Neuronal stem cell (in vitro differentiated cells): ENCODE results near the gene RDM1.

Experiments
- DNase-seq: peaks from one replicate; pipeline ENCODE4 v3.0.0-alpha.2; 2013; ENCODE audit warnings: low spot score
- H2AFZ ChIP-seq: one replicate; pipeline ENCODE4 v1.6.1; 2013; ENCODE audit warnings: mild to moderate bottlenecking, low read length, inconsistent platforms
- H2AK5ac ChIP-seq: 2 replicates; pipeline ENCODE4 v1.6.1; 2013; ENCODE audit warnings: low read depth, mild to moderate bottlenecking, inconsistent platforms, low read length, moderate library complexity, mixed read lengths
- H2BK120ac ChIP-seq: 2 replicates; pipeline ENCODE4 v1.6.1; 2013; ENCODE audit warnings: low read depth, mild to moderate bottlenecking, inconsistent platforms, low read length, moderate library complexity, mixed read lengths
- H2BK12ac ChIP-seq: one replicate; pipeline ENCODE4 v1.6.1; 2013; ENCODE audit warnings: low read length, inconsistent platforms
- H2BK15ac ChIP-seq: 2 replicates; pipeline ENCODE4 v1.6.1; 2013; ENCODE audit warnings: mild to moderate bottlenecking, low read length, inconsistent platforms, mixed read lengths
- H2BK5ac ChIP-seq: one replicate; pipeline ENCODE4 v1.6.1; 2013; ENCODE audit warnings: inconsistent platforms, mild to moderate bottlenecking, low read length, moderate library complexity
- H3K14ac ChIP-seq: one replicate; pipeline ENCODE4 v1.6.1; 2013; ENCODE audit warnings: low read length, inconsistent platforms
- H3K18ac ChIP-seq: 2 replicates; pipeline ENCODE4 v1.6.1; 2013; ENCODE audit warnings: low read length, inconsistent platforms
- H3K23ac ChIP-seq: 2 replicates; pipeline ENCODE4 v1.6.1; 2013; ENCODE audit warnings: low read depth, mild to moderate bottlenecking, mixed read lengths, low read length, inconsistent platforms; ENCODE audit not compliant: poor library complexity
- H3K27ac ChIP-seq: replicated peaks from 3 replicates; pipeline ENCODE4 v1.5.1; 2013; ENCODE audit warnings: low read length, inconsistent platforms
- H3K27me3 ChIP-seq, 3 experiments: 2 replicates each; pipeline ENCODE4 v1.6.1; 2013; ENCODE audit warnings: low read length in 3 of 3, mild to moderate bottlenecking in 2 of 3, inconsistent platforms in 1 of 3, low read depth in 1 of 3, mixed read lengths in 1 of 3, moderate library complexity in 1 of 3; ENCODE audit not compliant: control insufficient read depth in 3 of 3, insufficient read depth in 3 of 3
- H3K36me3 ChIP-seq, 2 donors: replicated peaks in 1 of 2; 2 replicates each; pipeline ENCODE4 v1.6.1; 2013; ENCODE audit warnings: low read length in 2 of 2; ENCODE audit not compliant: control insufficient read depth in 2 of 2, insufficient read depth in 2 of 2
- H3K4ac ChIP-seq: 2 replicates; pipeline ENCODE4 v1.6.1; 2013; ENCODE audit warnings: inconsistent platforms, mild to moderate bottlenecking, low read length, moderate library complexity
- H3K4me1 ChIP-seq, 2 donors: 1 replicate in 1 of 2; 2 replicates in 1 of 2; pipeline ENCODE4 v1.6.1; 2013; ENCODE audit warnings: low read length in 2 of 2, low read depth in 1 of 2; ENCODE audit not compliant: control insufficient read depth in 2 of 2, insufficient read depth in 1 of 2
- H3K4me2 ChIP-seq: one replicate; pipeline ENCODE4 v1.6.1; 2013; ENCODE audit warnings: mild to moderate bottlenecking, low read length, inconsistent platforms; ENCODE audit not compliant: insufficient read depth, poor library complexity, severe bottlenecking
- H3K4me3 ChIP-seq, 2 donors: 2 replicates each; pipeline ENCODE4 v1.5.1; 2013; ENCODE audit warnings: low read length in 2 of 2, mild to moderate bottlenecking in 2 of 2, inconsistent platforms in 1 of 2, moderate library complexity in 1 of 2
- H3K79me1 ChIP-seq: one replicate; pipeline ENCODE4 v1.6.1; 2013; ENCODE audit warnings: low read depth, mild to moderate bottlenecking, inconsistent platforms, low read length, moderate library complexity
- H3K9ac ChIP-seq: one replicate; pipeline ENCODE4 v1.6.1; 2013; ENCODE audit warnings: mild to moderate bottlenecking, low read depth, low read length, inconsistent platforms; ENCODE audit not compliant: poor library complexity
- H3K9me3 ChIP-seq, 2 donors: replicated peaks in 1 of 2; 2 replicates each; pipeline versions ENCODE3 to v1.6.1; 2013; ENCODE audit warnings: low read length in 2 of 2, mild to moderate bottlenecking in 2 of 2, inconsistent platforms in 1 of 2, low read depth in 1 of 2, mixed read lengths in 1 of 2, moderate library complexity in 1 of 2; ENCODE audit not compliant: control insufficient read depth in 2 of 2, insufficient read depth in 1 of 2
- H4K8ac ChIP-seq: one replicate; pipeline ENCODE4 v1.6.1; 2013; ENCODE audit warnings: low read depth, mild to moderate bottlenecking, inconsistent platforms, low read length, moderate library complexity
- H4K91ac ChIP-seq: one replicate; pipeline ENCODE4 v1.6.1; 2013; ENCODE audit warnings: low read length, low read depth, mild to moderate bottlenecking, inconsistent platforms; ENCODE audit not compliant: poor library complexity
- WGBS, 2 donors: extraction: QIAGEN DNeasy Blood & Tissue Kit; methylation state at CpG; one replicate each; pipeline ENCODE4 v1.1.7; 2013; ENCODE audit warnings: missing lambda C conversion rate in 2 of 2, mixed read lengths in 1 of 2; ENCODE audit not compliant: insufficient read length in 2 of 2, insufficient replicate concordance in 1 of 2; ENCODE audit errors: extremely low coverage in 2 of 2; 5-methylcytosine and 5-hydroxymethylcytosine counted together

RDM1 gene

GRCh38 chr17:35906926-35907637 is 23.5 kb downstream of the RDM1 start:
- H2BK5ac ChIP-seq, result no peak overlapping the region
- H3K9me3 ChIP-seq, result peaks cover 0 to 5% of the 10 kb centered on the region in 2 donors
- H3K79me1 ChIP-seq, result no peaks in the 10 kb centered on the region
- H3K4me3 ChIP-seq, result no peak overlapping the region
- H3K14ac ChIP-seq, result no peak overlapping the region
- no peak overlapping the region for H3K4me2 ChIP-seq
- no peak overlapping the region for H3K9ac ChIP-seq
- no peak for DNase-seq
- H4K8ac ChIP-seq, result no peak overlapping the region
- H3K27me3 ChIP-seq, result peaks cover 0 to 5% (median 0%) of the 10 kb centered on the region in 3 experiments
- no peak overlapping the region for H3K18ac ChIP-seq
- no peak overlapping the region for H2BK12ac ChIP-seq
- H3K23ac ChIP-seq, result no peak overlapping the region
- H3K4me1 ChIP-seq, result no peaks in the 10 kb centered on the region
- H2AFZ ChIP-seq, result no peak overlapping the region
- WGBS, 2 donors, result no CpG with 5 or more reads among the region's 3 CpGs
- H2BK120ac ChIP-seq, result no peak overlapping the region
- H3K36me3 ChIP-seq, result no peaks in the 10 kb centered on the region
- H3K27ac ChIP-seq, result no peak overlapping the region
- no peak overlapping the region for H2AK5ac ChIP-seq
- no peak overlapping the region for H2BK15ac ChIP-seq
- H4K91ac ChIP-seq, result no peak overlapping the region
- no peak overlapping the region for H3K4ac ChIP-seq

- no peak overlapping the region for H2BK5ac ChIP-seq
- H3K23ac ChIP-seq, result no peak overlapping the region
- no CpG with 5 or more reads among the region's 5 CpGs for WGBS, 2 donors
- H3K14ac ChIP-seq, result no peak overlapping the region
- no peak overlapping the region for H2AK5ac ChIP-seq
- no peak overlapping the region for H2BK15ac ChIP-seq
- no peaks in the 10 kb centered on the region for H3K79me1 ChIP-seq
- no peak overlapping the region for H3K4ac ChIP-seq
- no peak overlapping the region for H4K8ac ChIP-seq
- H4K91ac ChIP-seq, result no peak overlapping the region
- H2AFZ ChIP-seq, result no peak overlapping the region
- H3K18ac ChIP-seq, result no peak overlapping the region
- no peak overlapping the region for H2BK12ac ChIP-seq
- no peak for DNase-seq
- no peak overlapping the region for H3K4me2 ChIP-seq
- H3K36me3 ChIP-seq, result no peaks in the 10 kb centered on the region
- H2BK120ac ChIP-seq, result no peak overlapping the region
- H3K9me3 ChIP-seq, result peaks cover 0 to 5% of the 10 kb centered on the region in 2 donors
- H3K27me3 ChIP-seq, result peaks cover 0 to 5% (median 0%) of the 10 kb centered on the region in 3 experiments
- H3K4me1 ChIP-seq, result no peaks in the 10 kb centered on the region
- no peak overlapping the region for H3K4me3 ChIP-seq
- no peak overlapping the region for H3K27ac ChIP-seq
- no peak overlapping the region for H3K9ac ChIP-seq
Observed at GRCh38 chr17:35906191-35906925, 24.2 kb downstream of the RDM1 start.

GRCh38 chr17:35903451-35903850 is 27.1 kb downstream of the RDM1 start:
- no peak overlapping the region for H4K8ac ChIP-seq
- peaks cover 0 to 9% (median 0%) of the 10 kb centered on the region in 3 experiments for H3K27me3 ChIP-seq
- no peak overlapping the region for H3K18ac ChIP-seq
- no peak for DNase-seq
- peaks cover 0 to 1% of the 10 kb centered on the region in 2 donors for H3K9me3 ChIP-seq
- no peak overlapping the region for H2BK15ac ChIP-seq
- no CpG with 5 or more reads among the region's 5 CpGs for WGBS, 2 donors
- no peak overlapping the region for H3K27ac ChIP-seq
- H4K91ac ChIP-seq, result no peak overlapping the region
- H3K79me1 ChIP-seq, result no peaks in the 10 kb centered on the region
- no peak overlapping the region for H3K4ac ChIP-seq
- H2BK120ac ChIP-seq, result no peak overlapping the region
- no peak overlapping the region for H2BK5ac ChIP-seq
- H3K14ac ChIP-seq, result no peak overlapping the region
- H3K9ac ChIP-seq, result no peak overlapping the region
- no peak overlapping the region for H2AK5ac ChIP-seq
- no peak overlapping the region for H3K4me3 ChIP-seq
- no peak overlapping the region for H3K23ac ChIP-seq
- H3K36me3 ChIP-seq, result no peaks in the 10 kb centered on the region
- H2BK12ac ChIP-seq, result no peak overlapping the region
- no peak overlapping the region for H3K4me2 ChIP-seq
- H2AFZ ChIP-seq, result no peak overlapping the region
- no peaks in the 10 kb centered on the region for H3K4me1 ChIP-seq

- Histone ChIP-seq H3K36me3 (no peaks in the 10 kb centered on the region), H2AK5ac (no peak overlapping the region), H3K9me3 (no peaks in the 10 kb centered on the region), H2BK15ac (no peak overlapping the region), H3K79me1 (no peaks in the 10 kb centered on the region), H3K9ac (no peak overlapping the region), H2BK12ac (no peak overlapping the region), H2BK120ac (no peak overlapping the region), H2BK5ac (no peak overlapping the region), H3K4me1 (no peaks in the 10 kb centered on the region), H2AFZ (no peak overlapping the region), H3K4me2 (no peak overlapping the region), H3K4me3 (no peak overlapping the region), H4K8ac (no peak overlapping the region), H3K4ac (no peak overlapping the region), H3K27me3 (peaks cover 0 to 6% (median 0%) of the 10 kb centered on the region in 3 experiments), H3K18ac (no peak overlapping the region), H4K91ac (no peak overlapping the region), H3K23ac (no peak overlapping the region), H3K27ac (no peak overlapping the region), H3K14ac (no peak overlapping the region)
- no CpG with 5 or more reads among the region's 9 CpGs for WGBS, 2 donors
- DNase-seq, result no peak
Observed at GRCh38 chr17:35901631-35902175, 28.9 kb downstream of the RDM1 start.
